Heart left ventricle (tissue), 13 donors: ENCODE data around the gene BYSL.

Experiments used
- POLR2A ChIP-seq, 2 donors: fragments of 450-650 bp; IDR thresholded peaks; one replicate each; pipeline ENCODE4 v1.6.1; 2017; ENCODE audit warnings: antibody characterized with exemption in 2 of 2, mild to moderate bottlenecking in 2 of 2, moderate library complexity in 2 of 2
- TF ChIP-seq, protein P1 (sequence below), 12 donors: fragments of 200-600 bp; sonication (generic) in 4 of 12; IDR thresholded peaks; one replicate each; pipeline versions ENCODE4 v1.5.0 to v1.8.0; 2018 to 2022; ENCODE audit warnings: antibody characterized with exemption in 12 of 12, mild to moderate bottlenecking in 5 of 12
- donor health status: ischemic (EF 13 %, LVEDD 7.1; RV severe dilation, severe dysfunction).
- donor health status: DM: no; HTN: yes; CAD: no.
- donor health status: DM: no; HTN: no; CAD: no.
- donor health status: ischemic (EF 25% LVEDD 6.9; RV normal size, moderate dysfunction).
- donor health status: ischemic (EF 25% LVEDD 5.7; RV mildly dilated, moderate dysfunction).
- donor health status: ischemic (EF 35%, LVEDD 5.7; RV mildly dilated, moderate dysfunction).
- donor health status: nonischemic (EF 11% LVEDD 7.7; RV severe dilation, severe dysfunction).
- donor health status: DM: yes; HTN: yes; CAD: no.
- donor health status: PGD.
- donor health status: ischemic (EF 29% LVEDD 5.4; RV normal size, mild dysfunction).
- donor health status: nonischemic (EF 23%, LVEDD 6.1; RV moderate dilation, normal function).

GRCh38 chr6:41885930-41886329 is 35.4 kb upstream of the BYSL start:
- TF ChIP-seq, protein P1, sequence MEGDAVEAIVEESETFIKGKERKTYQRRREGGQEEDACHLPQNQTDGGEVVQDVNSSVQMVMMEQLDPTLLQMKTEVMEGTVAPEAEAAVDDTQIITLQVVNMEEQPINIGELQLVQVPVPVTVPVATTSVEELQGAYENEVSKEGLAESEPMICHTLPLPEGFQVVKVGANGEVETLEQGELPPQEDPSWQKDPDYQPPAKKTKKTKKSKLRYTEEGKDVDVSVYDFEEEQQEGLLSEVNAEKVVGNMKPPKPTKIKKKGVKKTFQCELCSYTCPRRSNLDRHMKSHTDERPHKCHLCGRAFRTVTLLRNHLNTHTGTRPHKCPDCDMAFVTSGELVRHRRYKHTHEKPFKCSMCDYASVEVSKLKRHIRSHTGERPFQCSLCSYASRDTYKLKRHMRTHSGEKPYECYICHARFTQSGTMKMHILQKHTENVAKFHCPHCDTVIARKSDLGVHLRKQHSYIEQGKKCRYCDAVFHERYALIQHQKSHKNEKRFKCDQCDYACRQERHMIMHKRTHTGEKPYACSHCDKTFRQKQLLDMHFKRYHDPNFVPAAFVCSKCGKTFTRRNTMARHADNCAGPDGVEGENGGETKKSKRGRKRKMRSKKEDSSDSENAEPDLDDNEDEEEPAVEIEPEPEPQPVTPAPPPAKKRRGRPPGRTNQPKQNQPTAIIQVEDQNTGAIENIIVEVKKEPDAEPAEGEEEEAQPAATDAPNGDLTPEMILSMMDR (IDR thresholded peaks at IDR 0.05) = no peak
- TF ChIP-seq POLR2A (IDR thresholded peaks at IDR 0.05) = no peak
